Activated T-helper 1 cell treated with Interleukin-2 at 50 U/mL for 16 hours (primary cell): ENCODE results near the gene CEP55.
"Not testable (repeated sequence)": the region's sequence is repeated elsewhere in the genome, so short reads cannot be mapped to it uniquely, and the experiment has no call there.

ENCODE experiments used
- DNase-seq: peaks from one replicate; pipeline ENCODE4 v3.0.0-alpha.2; 2020; ENCODE audit warnings: low read depth

Gene CEP55

DNA sequence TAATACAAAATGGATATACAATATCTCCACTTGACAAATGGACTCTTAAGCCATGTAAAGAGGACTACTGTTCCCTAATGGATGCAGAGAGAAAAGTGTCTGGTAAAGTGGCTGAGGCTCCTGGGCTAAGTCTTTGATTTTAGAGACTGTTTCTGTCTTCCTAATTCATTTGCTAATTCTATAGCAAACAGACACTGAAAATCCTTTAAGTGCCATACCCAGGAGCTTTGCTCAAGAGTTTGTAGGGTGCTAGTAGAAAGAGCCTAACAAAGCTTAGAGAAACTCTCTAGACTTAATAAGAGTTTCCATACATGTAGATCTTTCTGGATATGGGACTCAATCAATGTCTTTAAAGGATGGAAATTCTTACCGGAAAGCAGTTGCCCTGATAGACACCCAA, 16.7 kb downstream of the CEP55 start:
- no peak for DNase-seq

DNA sequence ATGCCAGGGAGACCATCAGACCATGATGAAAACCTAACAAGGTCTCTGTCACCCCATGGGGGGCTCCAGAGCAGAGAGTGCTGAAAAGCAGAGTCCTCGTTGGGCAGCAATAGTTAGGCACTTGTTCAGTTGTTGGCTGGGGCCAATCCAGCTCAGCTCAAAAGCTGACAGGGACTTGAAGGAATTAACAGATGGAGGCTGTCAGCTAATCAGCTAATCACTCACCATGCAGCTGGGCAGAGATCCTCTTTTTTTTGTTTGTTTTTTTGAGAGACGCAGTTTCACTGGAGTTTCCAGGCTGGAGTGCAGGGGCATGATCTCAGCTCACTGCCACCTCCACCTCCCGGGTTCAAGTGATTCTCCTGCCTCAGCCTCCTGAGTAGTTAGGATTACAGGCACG, 18.1 kb downstream of the CEP55 start:
- no peak for DNase-seq

DNA sequence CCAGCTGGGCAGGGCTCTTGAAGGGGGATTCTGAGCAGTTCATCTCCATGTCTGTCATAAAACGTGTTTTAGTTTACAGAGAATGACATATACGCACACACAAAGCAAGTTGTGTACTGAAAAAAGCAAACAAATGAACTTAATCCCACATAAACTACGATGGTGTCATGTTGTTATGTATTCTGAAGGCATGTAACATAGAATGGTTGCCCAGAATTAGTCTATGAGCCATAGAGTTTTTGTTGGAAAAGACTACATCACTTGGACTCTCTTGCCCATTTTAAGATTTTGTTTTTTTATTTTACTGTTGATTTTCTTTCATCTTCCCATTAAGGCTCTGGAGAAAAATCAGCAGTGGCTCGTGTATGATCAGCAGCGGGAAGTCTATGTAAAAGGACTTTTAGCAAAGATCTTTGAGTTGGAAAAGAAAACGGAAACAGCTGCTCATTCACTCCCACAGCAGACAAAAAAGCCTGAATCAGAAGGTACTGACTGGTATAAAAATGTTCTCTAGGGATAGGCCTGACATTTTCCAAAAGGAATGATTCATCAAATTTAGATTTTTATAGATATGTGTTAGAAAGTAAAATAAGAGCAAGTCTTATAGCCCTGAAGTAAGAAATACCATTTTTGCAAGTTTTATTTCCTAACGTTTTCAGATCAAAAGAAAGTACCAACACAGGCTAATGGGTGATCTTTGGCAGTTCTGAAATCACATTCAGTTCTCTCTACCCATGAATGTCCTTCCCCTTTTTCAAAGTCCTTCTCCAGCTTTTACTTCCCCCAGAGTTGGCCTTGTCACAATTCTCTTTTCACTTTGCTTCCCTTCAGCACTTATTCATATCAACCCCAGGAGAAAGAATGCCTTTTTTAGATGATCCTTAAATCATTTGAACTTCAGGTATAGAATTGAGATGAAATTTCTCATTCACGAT, 18.9 kb downstream of the CEP55 start:
- DNase-seq, result no peak

DNA sequence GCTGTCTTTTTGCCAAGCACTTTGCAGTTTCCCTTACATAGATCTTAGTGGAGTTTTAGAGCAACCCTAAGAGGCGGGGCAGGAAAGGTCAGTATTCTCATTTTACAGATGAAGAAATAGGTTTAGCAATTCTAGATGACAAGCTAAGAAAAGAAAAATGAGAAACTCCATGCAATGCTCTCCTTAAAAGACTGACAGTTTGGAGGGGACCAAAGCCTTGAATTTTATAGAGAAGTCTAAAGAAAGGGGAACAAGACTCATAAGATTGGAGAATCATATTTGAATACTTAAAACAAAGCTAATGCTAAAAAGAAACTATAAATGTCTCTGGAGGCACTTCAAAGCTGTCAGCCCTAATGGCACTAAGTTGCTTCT, 19.6 kb downstream of the CEP55 start:
- no peak for DNase-seq

DNA sequence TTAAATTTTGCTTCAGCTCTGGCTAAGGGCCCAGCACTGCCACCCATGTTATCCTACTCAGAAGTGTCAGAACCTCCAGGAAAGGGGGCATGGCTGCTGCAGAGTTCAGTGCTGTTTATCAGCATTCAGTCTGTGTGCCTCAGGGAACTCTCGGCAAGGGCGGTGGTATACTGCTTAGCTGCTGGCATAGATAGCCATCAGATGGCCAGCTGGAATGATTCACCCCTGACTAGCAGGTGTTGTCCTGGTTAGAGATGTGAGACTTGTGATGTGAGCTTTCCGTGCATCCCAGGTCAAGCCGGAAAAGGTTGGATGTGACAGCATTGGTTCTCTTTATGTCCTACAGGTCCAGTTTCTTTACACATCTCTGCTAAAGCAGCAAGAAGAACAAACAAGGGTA, 22.1 kb downstream of the CEP55 start:
- DNase-seq, result no peak

DNA sequence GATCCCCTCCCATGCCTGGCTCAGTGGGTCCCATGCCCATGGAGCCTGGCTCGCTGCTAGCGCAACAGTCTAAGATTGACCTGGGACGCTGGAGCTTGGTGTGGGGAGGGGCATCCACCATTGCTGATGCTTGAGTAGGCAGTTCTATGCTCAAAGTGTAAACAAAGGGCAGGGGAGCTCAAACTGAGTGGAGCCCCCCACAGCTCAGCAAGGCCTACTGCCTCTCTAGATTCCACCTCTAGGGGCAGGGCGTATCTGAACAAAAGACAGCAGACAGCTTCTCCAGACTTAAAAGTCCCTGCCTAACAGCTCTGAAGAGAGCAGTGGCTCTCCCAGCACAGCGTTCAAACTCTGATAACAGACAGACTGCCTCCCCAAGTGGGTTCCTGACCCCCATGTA, 38.9 kb downstream of the CEP55 start:
- DNase-seq, result no peak

DNA sequence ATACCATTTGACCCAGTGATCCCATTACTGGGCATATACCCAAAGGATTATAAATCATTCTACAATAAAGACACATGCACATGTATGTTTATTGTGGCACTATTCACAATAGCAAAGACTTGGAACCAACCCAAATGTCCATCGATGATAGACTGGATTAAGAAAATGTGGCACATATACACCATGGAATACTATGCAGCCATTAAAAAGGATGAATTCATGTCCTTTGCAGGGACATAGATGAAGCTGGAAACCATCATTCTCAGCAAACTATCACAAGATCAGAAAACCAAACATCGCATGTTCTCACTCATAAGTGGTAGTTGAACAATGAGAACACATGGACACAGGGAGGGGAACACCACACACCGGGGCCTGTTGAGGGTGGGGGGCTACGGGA, 44.5 kb downstream of the CEP55 start:
- DNase-seq, result not testable (repeated sequence)

DNA sequence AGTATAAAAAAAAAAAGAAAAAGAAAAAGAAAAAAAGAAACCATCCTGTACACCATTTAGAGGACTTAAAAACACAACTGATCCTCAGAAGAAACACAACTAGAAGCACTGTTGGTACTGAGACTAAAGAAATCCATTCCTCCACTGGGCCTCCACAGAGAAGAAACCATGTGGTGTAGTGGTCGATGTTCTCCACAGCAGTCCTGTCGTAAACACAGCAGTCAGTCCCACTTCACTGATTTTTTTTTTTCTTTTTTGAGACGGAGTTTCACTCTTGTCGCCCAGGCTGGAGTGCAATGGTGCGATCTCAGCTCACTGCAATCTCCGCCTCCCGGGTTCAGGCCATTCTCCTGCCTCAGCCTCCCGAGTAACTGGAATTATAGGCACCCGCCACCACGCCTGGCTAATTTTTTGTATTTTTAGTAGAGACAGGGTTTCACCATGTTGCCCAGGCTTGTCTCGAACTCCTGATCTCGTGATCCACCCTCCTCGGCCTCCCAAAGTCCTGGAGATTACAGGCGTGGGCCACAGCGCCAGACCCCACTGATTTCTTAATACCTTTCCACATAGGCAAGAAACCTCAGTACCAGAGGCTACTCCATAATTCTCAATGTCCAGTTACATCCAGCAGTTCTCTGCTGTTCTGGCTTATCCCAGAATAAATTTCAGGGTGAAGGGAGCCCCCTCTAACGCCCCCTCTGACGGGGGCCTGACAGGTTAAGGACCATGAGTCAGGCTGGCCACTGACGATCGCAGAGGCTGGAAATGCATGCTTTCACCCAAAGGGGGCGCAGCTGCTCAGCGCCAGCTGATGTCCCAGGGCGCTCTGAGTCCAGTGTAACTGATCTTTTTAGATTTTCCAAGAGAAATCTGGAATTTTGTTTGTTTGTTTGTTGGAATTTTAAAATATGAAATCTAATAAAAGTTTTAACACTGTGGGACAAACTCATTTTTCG, 45.3 kb downstream of the CEP55 start:
- no peak for DNase-seq

DNA sequence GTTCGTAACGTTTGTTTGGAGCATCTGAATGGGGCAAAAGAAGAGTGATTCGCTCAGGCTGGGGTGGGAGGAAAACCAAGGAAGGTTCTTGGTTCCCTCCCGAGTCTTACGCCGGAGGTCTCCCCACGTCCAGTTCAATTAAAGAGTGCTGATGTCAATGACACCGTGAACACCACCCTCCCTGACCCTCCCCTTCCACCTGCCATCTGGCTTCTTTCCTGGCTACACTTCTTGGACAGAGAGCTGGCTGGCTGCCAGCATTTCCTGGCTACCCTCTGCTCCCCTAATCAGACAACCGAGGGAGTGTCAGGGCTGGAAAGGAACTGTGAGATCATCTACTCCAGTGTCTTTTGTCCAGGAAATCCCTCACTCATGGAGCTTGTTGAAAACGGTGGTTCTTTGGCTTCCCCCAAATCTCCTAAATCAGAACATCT, 46.0 kb downstream of the CEP55 start:
- no peak for DNase-seq

DNA sequence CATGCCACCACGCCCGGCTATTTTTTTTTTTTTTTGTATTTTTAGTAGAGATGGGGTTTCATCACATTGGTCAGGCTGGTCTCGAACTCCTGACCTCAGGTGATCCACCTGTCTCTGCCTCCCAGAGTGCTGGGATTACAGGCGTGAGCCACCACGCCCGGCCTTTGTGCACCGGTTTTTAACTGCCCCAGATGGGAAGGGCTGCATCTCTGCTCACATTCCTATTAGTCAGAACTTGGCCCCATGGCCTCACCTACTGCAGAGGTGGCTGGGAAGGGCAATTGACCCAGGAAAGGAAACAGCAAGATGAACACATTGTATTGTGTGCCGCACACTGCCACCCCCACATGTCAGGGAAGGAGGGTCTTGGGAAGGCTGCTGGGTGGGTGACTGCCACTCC, 50.6 kb downstream of the CEP55 start:
- DNase-seq, result not testable (repeated sequence)

DNA sequence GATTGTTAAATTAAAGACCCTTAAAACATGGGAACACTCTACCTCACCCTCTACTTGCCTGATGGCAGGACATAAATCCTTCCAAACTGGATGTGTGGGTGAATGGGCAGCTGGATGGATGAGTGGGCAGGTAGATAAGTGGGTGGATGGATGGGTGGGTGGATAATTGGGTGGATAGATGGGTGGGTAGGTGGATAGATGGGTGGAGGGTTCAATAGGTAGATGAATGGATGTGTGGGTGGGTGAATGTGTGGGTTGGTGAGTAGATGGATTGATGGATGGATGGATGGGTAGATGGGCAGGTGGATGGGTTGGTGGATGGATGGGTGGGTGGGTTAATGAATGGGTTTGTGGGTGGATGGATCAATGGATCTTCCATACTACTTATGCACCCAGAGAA, 51.1 kb downstream of the CEP55 start:
- DNase-seq, result no peak

DNA sequence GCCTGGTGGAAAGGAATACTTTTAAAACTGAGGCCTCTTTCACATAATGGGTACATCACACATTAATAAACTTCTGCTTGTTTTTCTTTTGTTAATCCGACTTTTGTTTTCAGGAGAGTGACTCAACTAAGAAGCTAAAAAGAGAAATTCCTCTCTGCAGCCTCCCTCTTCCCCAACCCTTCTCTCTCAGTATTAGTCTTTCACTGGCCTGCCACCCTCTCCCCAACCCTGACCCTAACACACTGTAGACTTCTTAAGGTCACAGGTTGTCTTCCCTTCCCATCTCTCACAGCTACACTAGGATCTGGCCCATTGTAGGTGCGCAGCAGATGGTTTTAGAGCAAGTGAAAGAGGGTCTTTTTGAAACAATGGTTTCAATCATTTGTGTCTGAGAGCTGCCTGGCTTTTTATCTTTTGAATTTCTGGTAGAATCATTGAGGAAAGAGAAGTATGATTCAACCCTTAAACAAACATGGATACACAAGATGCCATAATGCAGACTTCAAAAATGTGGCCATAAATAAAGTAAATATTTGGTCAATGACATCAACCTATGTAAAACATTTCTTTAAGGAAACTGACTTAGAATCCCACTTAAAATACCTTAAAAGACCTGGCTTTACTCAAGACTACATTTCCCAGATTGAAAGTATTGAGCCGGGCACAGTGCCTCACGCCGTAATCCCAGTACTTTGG, 52.1 kb downstream of the CEP55 start:
- no peak for DNase-seq

DNA sequence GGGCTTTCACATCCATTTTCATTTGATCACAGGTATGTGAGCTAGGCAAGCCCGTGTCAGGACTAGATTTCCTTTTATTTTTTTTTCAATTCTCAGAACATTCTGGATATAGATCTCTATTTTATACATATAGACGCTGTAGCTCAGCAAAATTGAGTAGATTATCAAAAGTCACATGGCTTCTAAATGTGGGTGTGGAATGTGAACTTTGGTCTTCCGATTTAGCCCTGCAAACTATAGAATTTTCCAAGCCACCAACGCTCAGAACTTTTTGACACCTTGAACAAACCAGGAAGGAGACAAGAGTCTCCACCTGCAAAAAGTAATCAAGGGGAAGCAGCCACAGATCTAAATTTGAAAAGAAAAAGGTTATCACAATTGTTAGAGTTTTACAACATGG, 54.2 kb downstream of the CEP55 start:
- DNase-seq, result no peak

DNA sequence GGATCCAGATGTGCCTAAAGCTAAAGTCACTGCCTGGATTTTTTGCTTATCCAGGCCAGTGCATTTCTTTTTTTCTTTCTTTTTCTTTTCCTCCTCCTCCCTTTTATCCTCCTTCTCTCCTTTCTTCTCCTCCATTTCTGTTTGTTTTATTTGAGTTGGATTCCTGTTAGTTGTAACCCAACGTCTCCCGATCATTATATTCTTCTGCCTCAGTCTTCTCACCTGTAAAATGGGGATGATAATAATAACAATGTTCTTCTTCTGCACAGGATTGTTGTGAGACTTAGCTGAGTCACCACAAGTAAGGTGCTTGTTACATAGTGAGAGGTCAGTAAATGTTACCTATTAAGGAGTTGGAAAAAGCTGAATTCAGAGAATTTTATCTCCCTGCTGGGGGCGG, 56.4 kb downstream of the CEP55 start:
- no peak for DNase-seq

DNA sequence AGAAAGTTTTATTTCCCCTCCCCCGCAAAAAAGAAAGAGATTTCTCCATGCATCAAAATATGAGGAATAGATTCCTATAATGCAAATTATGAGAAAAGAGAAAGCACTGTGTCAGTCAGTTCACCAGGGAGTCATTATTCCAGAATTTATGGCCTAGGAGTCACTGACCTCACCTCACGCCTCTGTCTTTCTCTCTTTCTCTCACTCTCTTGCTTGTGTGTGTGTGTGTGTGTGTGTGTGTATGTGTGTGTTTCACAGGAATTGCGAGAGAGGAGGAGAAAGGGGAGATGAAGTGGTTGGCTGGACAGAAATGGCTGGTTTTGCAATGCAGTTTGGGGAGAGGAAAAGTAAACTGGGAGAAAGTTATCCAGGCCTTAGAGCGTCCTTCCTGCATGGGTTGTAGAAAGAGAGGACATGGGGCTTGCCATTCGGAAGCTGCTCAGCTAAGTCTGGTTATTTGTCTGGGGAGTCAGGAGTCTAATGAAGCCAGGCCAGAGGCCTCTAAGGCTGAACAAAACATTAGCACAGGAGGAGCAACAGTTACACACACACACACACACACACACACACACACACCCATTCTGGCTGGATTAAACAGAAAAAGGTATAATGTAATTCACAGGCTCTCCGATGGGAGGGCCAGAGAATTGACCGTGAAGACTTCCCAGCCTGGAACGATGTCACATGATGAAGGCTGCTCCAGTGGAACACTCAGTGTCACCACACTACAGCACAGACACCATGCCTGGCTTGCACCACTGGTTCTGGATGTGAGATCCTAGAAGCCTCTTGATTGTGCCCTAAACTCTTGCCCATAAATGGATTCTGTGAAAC, 57.3 kb downstream of the CEP55 start:
- DNase-seq, result no peak

DNA sequence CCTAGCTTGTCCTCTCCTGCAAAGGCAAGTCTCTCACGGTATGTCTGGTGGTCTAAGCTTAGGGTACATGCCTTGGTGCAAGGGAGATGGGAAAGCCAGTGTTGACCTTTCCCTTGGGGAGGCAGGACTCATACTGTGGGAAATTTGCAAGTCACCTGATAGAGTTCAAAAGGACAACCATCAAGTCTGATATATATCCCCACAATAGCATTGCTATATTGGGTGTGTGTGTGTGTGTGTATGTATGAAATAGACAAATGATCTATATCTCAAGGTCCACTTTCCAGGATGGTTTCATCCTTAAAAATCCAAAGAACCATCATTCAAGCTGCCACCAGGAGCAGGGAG, 57.9 kb downstream of the CEP55 start:
- DNase-seq, result no peak

DNA sequence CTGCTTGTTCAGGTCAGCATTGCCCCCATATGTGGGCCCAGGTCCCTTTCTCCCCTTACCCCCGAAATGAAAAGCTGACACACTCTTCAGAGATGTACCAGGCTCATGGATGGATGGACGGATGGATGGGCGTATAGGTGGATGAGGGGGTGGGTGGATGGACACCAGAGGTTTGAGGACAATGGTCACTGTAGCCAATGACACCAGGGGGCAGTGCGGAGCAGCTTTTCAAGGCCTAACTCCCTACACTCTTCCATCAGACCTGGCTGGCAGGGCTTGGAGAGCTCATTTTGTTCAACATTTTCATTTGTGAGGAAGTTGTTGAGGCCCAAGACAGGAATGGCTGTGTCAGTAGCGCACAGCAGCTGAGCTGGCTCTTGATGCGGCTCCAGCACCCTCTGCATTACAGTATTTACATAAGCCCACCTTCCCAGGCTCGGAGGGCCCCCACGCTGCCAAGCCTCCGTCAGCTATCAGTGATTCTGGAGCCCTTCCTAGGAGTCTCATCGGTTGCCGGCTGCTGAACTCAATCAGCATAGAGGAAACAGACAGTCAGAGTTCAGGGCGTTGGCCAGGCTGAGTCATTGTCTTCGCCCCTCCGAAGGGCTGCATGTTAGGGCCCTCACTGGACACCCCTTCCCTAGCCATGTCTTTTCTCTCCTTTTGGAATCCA, 58.5 kb downstream of the CEP55 start:
- DNase-seq, result no peak

DNA sequence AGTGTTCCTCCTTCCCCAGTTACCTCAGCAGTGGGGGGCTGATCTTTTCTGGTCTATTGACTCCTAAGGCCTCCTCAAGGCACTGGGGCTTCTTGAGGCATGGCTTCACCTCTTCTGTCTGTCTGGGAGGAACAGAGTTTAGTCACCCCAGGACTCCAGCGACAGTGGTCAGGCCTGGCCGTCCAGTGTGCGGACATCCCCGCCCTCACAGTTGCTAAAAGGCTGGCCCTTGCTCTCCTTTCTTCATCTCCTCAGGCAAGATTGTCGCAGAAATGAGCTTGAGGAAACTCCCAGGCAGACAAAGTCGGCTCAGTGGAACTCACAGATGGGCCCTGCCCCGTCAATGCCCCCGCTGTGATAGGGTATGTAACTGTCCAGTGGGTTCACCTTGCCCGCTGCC, 63.1 kb downstream of the CEP55 start:
- DNase-seq, result no peak

DNA sequence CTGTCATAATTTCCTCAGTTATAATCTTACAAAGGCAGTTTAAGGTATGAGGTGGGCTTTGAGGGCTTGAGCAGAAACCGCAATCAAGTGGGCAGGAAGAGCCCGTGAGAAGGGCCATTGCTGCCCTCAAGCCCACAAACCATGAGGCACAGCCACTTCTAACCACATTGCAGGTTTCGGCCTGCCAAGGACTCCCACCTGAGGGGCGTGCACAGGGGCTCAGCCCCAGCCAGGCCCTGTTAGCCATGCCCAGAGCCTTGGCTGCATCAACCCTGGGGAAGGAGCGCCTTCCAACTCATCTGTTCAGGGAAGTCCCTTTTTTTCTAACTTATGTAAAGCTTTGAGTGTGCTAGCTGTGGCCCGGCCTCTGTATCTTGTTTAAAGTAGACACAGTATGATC, 64.1 kb downstream of the CEP55 start:
- no peak for DNase-seq

DNA sequence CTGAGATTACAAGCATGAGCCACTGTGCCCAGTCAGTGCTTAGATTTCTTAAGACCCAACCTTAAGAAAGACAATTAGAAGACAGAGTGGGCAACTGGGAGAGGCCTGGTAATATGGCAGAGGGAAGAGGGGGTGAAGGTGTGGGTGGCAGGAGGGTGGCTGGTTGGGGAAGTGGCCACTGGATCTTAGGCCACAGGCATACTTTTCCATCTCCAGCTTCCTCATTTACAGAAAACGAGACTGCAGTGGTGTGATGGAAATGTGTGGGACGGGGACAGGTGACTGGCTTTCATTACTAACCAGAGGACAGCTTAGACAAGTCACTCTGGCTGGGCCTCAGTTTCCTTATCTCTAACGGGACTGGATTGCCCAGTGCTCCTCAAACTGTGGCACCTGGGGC, 69.0 kb downstream of the CEP55 start:
- no peak for DNase-seq
